ENCODE data around the gene ARHGAP26.

Gene ARHGAP26

GRCh38 chr5:142832263-142832662 lies 62.1 kb downstream of the ARHGAP26 start:
- no peak overlapping the region for H3K9ac ChIP-seq (ENCODE audit: low read depth, low read length)
- H3K4me1 ChIP-seq (ENCODE audit: insufficient read depth, low read length): peaks cover 10% of the 10 kb centered on the region
- H3K9me3 ChIP-seq (ENCODE audit: control insufficient read depth, insufficient read depth, low read length): no peaks in the 10 kb centered on the region
- no peaks in the 10 kb centered on the region for H3K36me3 ChIP-seq (ENCODE audit: insufficient read depth, low read length)

GRCh38 chr5:142833517-142834449 lies 63.6 kb downstream of the ARHGAP26 start:
- Histone ChIP-seq H3K9ac (ENCODE audit: low read depth, low read length) (no peak overlapping the region), H3K9me3 (ENCODE audit: control insufficient read depth, insufficient read depth, low read length) (no peaks in the 10 kb centered on the region), H3K4me1 (ENCODE audit: insufficient read depth, low read length) (0 out of 2 replicates have a peak, but pooled peaks cover 3% of the 10 kb centered on the region), H3K36me3 (ENCODE audit: insufficient read depth, low read length) (no peaks in the 10 kb centered on the region)

- Histone ChIP-seq H3K9me3 (ENCODE audit: control insufficient read depth, insufficient read depth, low read length) (no peaks in the 10 kb centered on the region), H3K9ac (ENCODE audit: low read depth, low read length) (no peak overlapping the region), H3K36me3 (ENCODE audit: insufficient read depth, low read length) (no peaks in the 10 kb centered on the region), H3K4me1 (ENCODE audit: insufficient read depth, low read length) (0 out of 2 replicates have a peak, but pooled peaks cover 3% of the 10 kb centered on the region)
Observed at GRCh38 chr5:142834504-142834903, 64.3 kb downstream of the ARHGAP26 start.

GRCh38 chr5:142835540-142835939 lies 65.4 kb downstream of the ARHGAP26 start:
- Histone ChIP-seq H3K36me3 (ENCODE audit: insufficient read depth, low read length) (no peaks in the 10 kb centered on the region), H3K9ac (ENCODE audit: low read depth, low read length) (no peak overlapping the region), H3K4me1 (ENCODE audit: insufficient read depth, low read length) (0 out of 2 replicates have a peak, but pooled peaks cover 3% of the 10 kb centered on the region), H3K9me3 (ENCODE audit: control insufficient read depth, insufficient read depth, low read length) (no peaks in the 10 kb centered on the region)

- H3K4me1 ChIP-seq (ENCODE audit: insufficient read depth, low read length): 0 out of 2 replicates have a peak, but pooled peaks cover 3% of the 10 kb centered on the region
- no peaks in the 10 kb centered on the region for H3K36me3 ChIP-seq (ENCODE audit: insufficient read depth, low read length)
- H3K9ac ChIP-seq (ENCODE audit: low read depth, low read length): no peak overlapping the region
- no peaks in the 10 kb centered on the region for H3K9me3 ChIP-seq (ENCODE audit: control insufficient read depth, insufficient read depth, low read length)
Observed at GRCh38 chr5:142836048-142836447, 65.9 kb downstream of the ARHGAP26 start.

- H3K4me1 ChIP-seq (ENCODE audit: insufficient read depth, low read length): 0 out of 2 replicates have a peak, but pooled peaks cover 2% of the 10 kb centered on the region
- H3K9me3 ChIP-seq (ENCODE audit: control insufficient read depth, insufficient read depth, low read length): no peaks in the 10 kb centered on the region
- no peaks in the 10 kb centered on the region for H3K36me3 ChIP-seq (ENCODE audit: insufficient read depth, low read length)
- no peak overlapping the region for H3K9ac ChIP-seq (ENCODE audit: low read depth, low read length)
Observed at GRCh38 chr5:142837081-142837725, 67.0 kb downstream of the ARHGAP26 start.

- no peaks in the 10 kb centered on the region for H3K4me1 ChIP-seq (ENCODE audit: insufficient read depth, low read length)
- H3K9ac ChIP-seq (ENCODE audit: low read depth, low read length): no peak overlapping the region
- no peaks in the 10 kb centered on the region for H3K36me3 ChIP-seq (ENCODE audit: insufficient read depth, low read length)
- H3K9me3 ChIP-seq (ENCODE audit: control insufficient read depth, insufficient read depth, low read length): no peaks in the 10 kb centered on the region
Observed at GRCh38 chr5:142838845-142839244, 68.7 kb downstream of the ARHGAP26 start.

GRCh38 chr5:142839711-142840346 lies 69.7 kb downstream of the ARHGAP26 start:
- H3K4me1 ChIP-seq (ENCODE audit: insufficient read depth, low read length): no peaks in the 10 kb centered on the region
- no peak overlapping the region for H3K9ac ChIP-seq (ENCODE audit: low read depth, low read length)
- no peaks in the 10 kb centered on the region for H3K9me3 ChIP-seq (ENCODE audit: control insufficient read depth, insufficient read depth, low read length)
- no peaks in the 10 kb centered on the region for H3K36me3 ChIP-seq (ENCODE audit: insufficient read depth, low read length)

GRCh38 chr5:142840575-142840974 lies 70.4 kb downstream of the ARHGAP26 start:
- Histone ChIP-seq H3K9me3 (ENCODE audit: control insufficient read depth, insufficient read depth, low read length) (no peaks in the 10 kb centered on the region), H3K36me3 (ENCODE audit: insufficient read depth, low read length) (no peaks in the 10 kb centered on the region), H3K9ac (ENCODE audit: low read depth, low read length) (no peak overlapping the region), H3K4me1 (ENCODE audit: insufficient read depth, low read length) (peaks cover 6% of the 10 kb centered on the region)

GRCh38 chr5:142841511-142842265 lies 71.5 kb downstream of the ARHGAP26 start:
- no peak overlapping the region for H3K9ac ChIP-seq (ENCODE audit: low read depth, low read length)
- no peaks in the 10 kb centered on the region for H3K36me3 ChIP-seq (ENCODE audit: insufficient read depth, low read length)
- no peaks in the 10 kb centered on the region for H3K9me3 ChIP-seq (ENCODE audit: control insufficient read depth, insufficient read depth, low read length)
- H3K4me1 ChIP-seq (ENCODE audit: insufficient read depth, low read length): peaks cover 17% of the 10 kb centered on the region

GRCh38 chr5:142842994-142843905 lies 73.1 kb downstream of the ARHGAP26 start:
- Histone ChIP-seq H3K4me1 (ENCODE audit: insufficient read depth, low read length) (peaks cover 24% of the 10 kb centered on the region), H3K9ac (ENCODE audit: low read depth, low read length) (no peak overlapping the region), H3K9me3 (ENCODE audit: control insufficient read depth, insufficient read depth, low read length) (no peaks in the 10 kb centered on the region), H3K36me3 (ENCODE audit: insufficient read depth, low read length) (no peaks in the 10 kb centered on the region)

GRCh38 chr5:142844866-142845265 lies 74.7 kb downstream of the ARHGAP26 start:
- Histone ChIP-seq H3K4me1 (ENCODE audit: insufficient read depth, low read length) (peaks cover 35% of the 10 kb centered on the region), H3K36me3 (ENCODE audit: insufficient read depth, low read length) (no peaks in the 10 kb centered on the region), H3K9ac (ENCODE audit: low read depth, low read length) (no peak overlapping the region), H3K9me3 (ENCODE audit: control insufficient read depth, insufficient read depth, low read length) (no peaks in the 10 kb centered on the region)

- Histone ChIP-seq H3K9me3 (ENCODE audit: control insufficient read depth, insufficient read depth, low read length) (no peaks in the 10 kb centered on the region), H3K36me3 (ENCODE audit: insufficient read depth, low read length) (no peaks in the 10 kb centered on the region), H3K4me1 (ENCODE audit: insufficient read depth, low read length) (peaks cover 35% of the 10 kb centered on the region), H3K9ac (ENCODE audit: low read depth, low read length) (no peak overlapping the region)
Observed at GRCh38 chr5:142845402-142845921, 75.3 kb downstream of the ARHGAP26 start.
